ENCODE results near the gene FBN1.

DNA sequence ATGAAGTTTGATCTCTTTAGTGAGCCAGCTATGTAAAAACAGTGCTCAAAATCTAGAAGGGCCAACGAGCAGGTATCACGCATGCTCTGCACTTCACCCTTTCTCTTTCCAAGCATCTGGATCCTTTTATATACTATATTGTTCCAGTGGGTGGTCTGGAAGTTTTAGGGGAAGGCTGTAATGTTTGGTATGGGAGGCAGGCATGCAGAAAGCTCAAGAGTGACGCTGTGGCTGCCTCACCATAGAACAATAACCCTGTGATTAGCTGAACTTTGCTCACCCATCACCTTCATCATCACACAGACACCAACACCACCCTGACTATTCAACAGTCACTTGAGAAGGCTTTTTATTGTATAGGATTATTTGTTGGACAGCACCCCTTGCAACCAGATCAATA, 81.6 kb downstream of the FBN1 start:
- TF ChIP-seq POLR2A (IDR thresholded peaks at IDR 0.05; ENCODE audit: low read length) = no peak
- no peak for TF ChIP-seq GATA1 (IDR thresholded peaks at IDR 0.05; ENCODE audit: low read depth, low read length)
